ENCODE data around the gene SRXN1.

SRXN1 gene

DNA sequence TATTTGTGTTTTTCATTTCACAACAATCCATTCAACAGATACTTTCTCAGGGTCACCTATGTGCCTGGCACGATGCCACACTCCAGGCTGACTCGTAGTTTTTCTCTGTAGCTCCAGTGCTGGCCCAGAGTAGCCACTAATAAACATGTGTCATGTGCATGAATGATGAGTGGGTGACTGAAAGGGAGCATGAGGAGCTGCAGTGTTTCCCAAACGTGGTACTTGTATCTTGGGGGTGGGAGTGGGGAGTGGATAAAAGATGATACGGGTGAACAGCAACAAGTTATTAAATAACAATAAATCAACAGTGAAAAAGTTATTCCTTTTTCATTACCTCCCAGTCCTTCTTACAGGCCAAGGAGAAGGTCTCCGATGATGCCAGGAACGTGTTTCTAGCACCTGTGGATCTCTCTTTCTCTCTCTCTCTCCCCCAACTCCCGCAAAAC, 17.1 kb downstream of the SRXN1 start:
- no peak for DNase-seq (ENCODE audit: insufficient read length, low spot score)
- TF ChIP-seq, protein P1, sequence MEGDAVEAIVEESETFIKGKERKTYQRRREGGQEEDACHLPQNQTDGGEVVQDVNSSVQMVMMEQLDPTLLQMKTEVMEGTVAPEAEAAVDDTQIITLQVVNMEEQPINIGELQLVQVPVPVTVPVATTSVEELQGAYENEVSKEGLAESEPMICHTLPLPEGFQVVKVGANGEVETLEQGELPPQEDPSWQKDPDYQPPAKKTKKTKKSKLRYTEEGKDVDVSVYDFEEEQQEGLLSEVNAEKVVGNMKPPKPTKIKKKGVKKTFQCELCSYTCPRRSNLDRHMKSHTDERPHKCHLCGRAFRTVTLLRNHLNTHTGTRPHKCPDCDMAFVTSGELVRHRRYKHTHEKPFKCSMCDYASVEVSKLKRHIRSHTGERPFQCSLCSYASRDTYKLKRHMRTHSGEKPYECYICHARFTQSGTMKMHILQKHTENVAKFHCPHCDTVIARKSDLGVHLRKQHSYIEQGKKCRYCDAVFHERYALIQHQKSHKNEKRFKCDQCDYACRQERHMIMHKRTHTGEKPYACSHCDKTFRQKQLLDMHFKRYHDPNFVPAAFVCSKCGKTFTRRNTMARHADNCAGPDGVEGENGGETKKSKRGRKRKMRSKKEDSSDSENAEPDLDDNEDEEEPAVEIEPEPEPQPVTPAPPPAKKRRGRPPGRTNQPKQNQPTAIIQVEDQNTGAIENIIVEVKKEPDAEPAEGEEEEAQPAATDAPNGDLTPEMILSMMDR (IDR thresholded peaks at IDR 0.05; ENCODE audit: insufficient read depth, missing control alignments), result no peak
- FAIRE-seq, result no peak

GRCh38 chr20:635028-635892, 17.7 kb downstream of the SRXN1 start:
- TF ChIP-seq, protein P1 (IDR thresholded peaks at IDR 0.05; ENCODE audit: insufficient read depth, missing control alignments), result no peak
- no peak for DNase-seq (ENCODE audit: insufficient read length, low spot score)

GRCh38 chr20:634148-634925, 18.7 kb downstream of the SRXN1 start:
- FAIRE-seq, result no peak
- TF ChIP-seq, protein P1 (IDR thresholded peaks at IDR 0.05; ENCODE audit: insufficient read depth, missing control alignments), result no peak
- no peak for DNase-seq (ENCODE audit: insufficient read length, low spot score)

More at GRCh38 chr20:635028-635892, 17.7 kb downstream of the SRXN1 start:
- no peak for FAIRE-seq

DNA sequence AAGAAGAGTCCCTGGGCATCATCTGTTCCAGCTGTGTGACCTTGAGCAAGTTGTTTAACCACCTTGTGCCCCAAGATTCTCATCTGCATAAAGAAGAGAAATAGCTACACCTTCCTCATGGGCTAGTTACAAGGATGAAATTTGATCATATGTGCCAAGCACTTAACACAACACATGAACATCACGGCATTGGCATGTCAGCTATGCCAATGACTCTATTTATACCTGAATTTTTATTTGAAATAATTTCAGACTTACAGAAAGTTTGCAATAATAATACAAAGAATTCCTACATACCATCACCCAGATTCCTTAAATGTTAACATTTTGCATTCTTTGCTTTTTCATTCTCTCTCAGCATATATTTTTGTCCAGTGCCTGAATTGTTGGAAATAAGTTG, 21.9 kb downstream of the SRXN1 start:
- TF ChIP-seq, protein P1 (IDR thresholded peaks at IDR 0.05; ENCODE audit: insufficient read depth, missing control alignments), result no peak
- FAIRE-seq, result no peak
- no peak for DNase-seq (ENCODE audit: insufficient read length, low spot score)

- DNase-seq (ENCODE audit: insufficient read length, low spot score) (no peak), FAIRE-seq (no peak)
- TF ChIP-seq, protein P1 (IDR thresholded peaks at IDR 0.05; ENCODE audit: insufficient read depth, missing control alignments), result no peak
Measured at GRCh38 chr20:626579-626978, 26.4 kb downstream of the SRXN1 start.

- FAIRE-seq (no peak), DNase-seq (ENCODE audit: insufficient read length, low spot score) (no peak)
- TF ChIP-seq, protein P1 (IDR thresholded peaks at IDR 0.05; ENCODE audit: insufficient read depth, missing control alignments), result no peak
Measured at GRCh38 chr20:625360-625932, 27.6 kb downstream of the SRXN1 start.

Measured in D721Med (cell line).